ENCODE results near the gene PLCH1.

- no peak for TF ChIP-seq FOXM1 (IDR thresholded peaks at IDR 0.05; ENCODE audit: borderline replicate concordance)
- TF ChIP-seq L3MBTL2 (conservative IDR thresholded peaks at IDR 0.05): no peak
- TF ChIP-seq, protein P1, sequence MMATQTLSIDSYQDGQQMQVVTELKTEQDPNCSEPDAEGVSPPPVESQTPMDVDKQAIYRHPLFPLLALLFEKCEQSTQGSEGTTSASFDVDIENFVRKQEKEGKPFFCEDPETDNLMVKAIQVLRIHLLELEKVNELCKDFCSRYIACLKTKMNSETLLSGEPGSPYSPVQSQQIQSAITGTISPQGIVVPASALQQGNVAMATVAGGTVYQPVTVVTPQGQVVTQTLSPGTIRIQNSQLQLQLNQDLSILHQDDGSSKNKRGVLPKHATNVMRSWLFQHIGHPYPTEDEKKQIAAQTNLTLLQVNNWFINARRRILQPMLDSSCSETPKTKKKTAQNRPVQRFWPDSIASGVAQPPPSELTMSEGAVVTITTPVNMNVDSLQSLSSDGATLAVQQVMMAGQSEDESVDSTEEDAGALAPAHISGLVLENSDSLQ (IDR thresholded peaks at IDR 0.05): no peak
- TF ChIP-seq FOXK2 (IDR thresholded peaks at IDR 0.05): no peak
- TF ChIP-seq SUZ12 (IDR thresholded peaks at IDR 0.05): no peak
- no peak for TF ChIP-seq ZNF384 (IDR thresholded peaks at IDR 0.05)
- no peak for TF ChIP-seq BHLHE40 (IDR thresholded peaks at IDR 0.05; ENCODE audit: borderline replicate concordance)
- TF ChIP-seq SP1 (IDR thresholded peaks at IDR 0.05): no peak
- TF ChIP-seq NFRKB (IDR thresholded peaks at IDR 0.05): no peak
- TF ChIP-seq TARDBP (IDR thresholded peaks at IDR 0.05): no peak
Observed at GRCh38 chr3:155455765-155456164, 289.1 kb downstream of the PLCH1 start.
